Transverse colon (tissue), 4 donors: ENCODE measurements around the gene SUSD6. TPM values are rescaled to one million over a fixed set of nuclear protein-coding genes. Genes with fewer than 3 reads are reported as not detected.
"Not testable (repeated sequence)": the region's sequence is repeated elsewhere in the genome, so short reads cannot be mapped to it uniquely, and the experiment has no call there.

Experiments
- DNase-seq: peaks from one replicate; pipeline ENCODE4 v3.0.0-alpha.2; 2019
- H3K27ac ChIP-seq, 4 donors: fragments of 200-600 bp; sonication (generic); 2 replicates each; pipeline ENCODE4 v1.5.1; 2016 to 2018; ENCODE audit warnings: inconsistent platforms in 4 of 4
- H3K27me3 ChIP-seq: fragments of 200-600 bp; sonication (generic); 2 replicates; pipeline ENCODE4 v1.5.1; 2017; ENCODE audit warnings: inconsistent platforms
- H3K36me3 ChIP-seq, 4 donors: fragments of 200-600 bp; sonication (generic); 2 replicates each; pipeline ENCODE4 v1.5.1; 2017 to 2019; ENCODE audit warnings: inconsistent platforms in 4 of 4
- H3K4me1 ChIP-seq, 4 donors: fragments of 200-600 bp; sonication (generic); 2 replicates each; pipeline ENCODE4 v1.5.1; 2017 to 2020; ENCODE audit warnings: inconsistent platforms in 4 of 4
- H3K4me3 ChIP-seq, 4 donors: fragments of 200-600 bp; sonication (generic); 1 replicate in 1 of 4; 2 replicates in 3 of 4; pipeline versions ENCODE4 v1.5.1 to v1.6.1; 2017 to 2019; ENCODE audit warnings: inconsistent platforms in 4 of 4
- H3K9me3 ChIP-seq, 2 donors: fragments of 200-600 bp; sonication (generic); 2 replicates each; pipeline ENCODE4 v1.5.1; 2017 to 2019; ENCODE audit warnings: inconsistent platforms in 2 of 2
- EP300 ChIP-seq: sonication (generic); formaldehyde crosslinking; IDR thresholded peaks from one replicate; pipeline ENCODE4 v1.6.1; 2017; ENCODE audit warnings: antibody characterized with exemption, low read depth
- POLR2A ChIP-seq: fragments of 450-650 bp; IDR thresholded peaks from one replicate; pipeline ENCODE4 v1.6.1; 2016; ENCODE audit warnings: antibody characterized with exemption, mild to moderate bottlenecking, moderate library complexity
- POLR2AphosphoS5 ChIP-seq, 3 donors: sonication (generic); formaldehyde crosslinking; IDR thresholded peaks; one replicate each; pipeline ENCODE4 v1.6.1; 2016; ENCODE audit warnings: antibody characterized with exemption in 3 of 3
- WGBS, 2 donors: methylation state at CpG; one replicate each; pipeline ENCODE4 v1.1.5; 2018; ENCODE audit warnings: low coverage in 1 of 2; 5-methylcytosine and 5-hydroxymethylcytosine counted together
- in situ Hi-C, 4 donors: fragments of 200-750 bp; cut with MboI; loops; one replicate each; pipeline versions ENCODE4 v1.15.0 to v1.15.1; 2017; ENCODE audit warnings: low sequenced_read_pairs in 3 of 4, low pct_ligation_motif_present in 1 of 4, low pct_unique_long_range_greater_than_20kb in 1 of 4
- intact Hi-C: fragments of 100-400 bp; cut with DNase I; formaldehyde crosslinking; loops from one replicate; pipeline ENCODE4 v1.15.1; 2023; ENCODE audit warnings: low total_unique reads
- total RNA-seq, 4 donors: library from RNA; depleted of rRNA; stranded (reverse); fragments of >200 nt; gene quantifications; one replicate each; pipeline ENCODE4 v1.1.0, GENCODE V29; 2016
- TF ChIP-seq, protein P1 (sequence below), 5 experiments: fragments of 200-600 bp in 3 of 5; fragments of 450-650 bp in 2 of 5; sonication (generic) in 3 of 5; IDR thresholded peaks; 1 replicate in 2 of 5; 2 replicates in 3 of 5; pipeline ENCODE4 v1.5.1; 2016 to 2017; ENCODE audit warnings: antibody characterized with exemption in 5 of 5, inconsistent platforms in 3 of 5, mild to moderate bottlenecking in 2 of 5, moderate library complexity in 1 of 5

SUSD6 gene
- total RNA-seq, 4 donors from 2014 or later: 29.1 to 159 (median 95.0) TPM

DNA sequence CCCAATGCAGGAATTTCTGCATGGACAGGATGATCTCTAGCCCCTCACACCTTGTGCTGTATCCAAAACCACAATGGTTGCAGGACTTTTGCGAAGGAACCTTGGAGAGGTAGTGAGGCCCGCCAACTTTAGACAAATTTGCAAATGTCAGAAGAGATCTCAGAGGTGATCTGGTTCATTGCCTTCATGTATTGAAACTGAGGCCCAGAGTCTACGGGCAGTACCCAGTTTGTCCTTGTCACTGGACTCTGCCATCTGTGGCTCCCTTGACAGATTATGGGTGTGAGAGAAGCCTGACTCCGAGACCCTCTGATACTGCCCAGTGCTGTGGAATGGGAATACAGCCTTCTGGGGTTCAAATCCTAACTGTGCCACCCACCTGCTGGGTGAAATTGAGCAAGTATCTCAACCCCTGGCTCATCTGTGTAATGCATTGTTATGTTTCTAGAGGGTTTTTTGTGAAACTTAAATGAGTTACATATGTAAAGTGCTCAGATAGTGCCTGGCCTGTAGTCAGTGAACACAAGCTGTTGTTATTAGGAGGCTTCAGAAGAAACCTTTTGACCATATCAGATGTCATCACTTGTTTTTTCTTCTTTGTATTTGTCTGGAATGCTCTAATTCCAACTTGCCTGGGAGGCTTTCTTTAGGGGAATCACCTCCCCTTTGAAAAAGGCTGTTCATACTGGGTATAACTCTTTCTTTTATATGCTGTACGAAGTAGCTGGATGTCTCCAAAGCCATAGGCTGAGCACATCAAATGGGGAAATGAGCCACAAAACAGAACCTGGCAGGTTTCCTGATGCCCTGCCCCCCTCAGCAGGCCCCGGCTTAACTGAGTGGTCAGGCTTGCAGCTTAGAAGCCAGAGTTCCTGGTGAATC lies 84.2 kb downstream of the SUSD6 start:
- Histone ChIP-seq H3K4me1 (peaks cover 59 to 74% (median 61%) of the 10 kb centered on the region in 4 donors), H3K27me3 (no peaks in the 10 kb centered on the region), H3K27ac (peak overlapping the region; percentile 81 to 91 (median 90)), H3K4me3 (no peak overlapping the region), H3K36me3 (no peaks in the 10 kb centered on the region), H3K9me3 (no peaks in the 10 kb centered on the region)
- DNase-seq: peak; percentile 76
- TF ChIP-seq EP300 (no peak), POLR2A (no peak), POLR2AphosphoS5 (IDR thresholded peaks at IDR 0.05) (no peak)
- TF ChIP-seq, protein P1, sequence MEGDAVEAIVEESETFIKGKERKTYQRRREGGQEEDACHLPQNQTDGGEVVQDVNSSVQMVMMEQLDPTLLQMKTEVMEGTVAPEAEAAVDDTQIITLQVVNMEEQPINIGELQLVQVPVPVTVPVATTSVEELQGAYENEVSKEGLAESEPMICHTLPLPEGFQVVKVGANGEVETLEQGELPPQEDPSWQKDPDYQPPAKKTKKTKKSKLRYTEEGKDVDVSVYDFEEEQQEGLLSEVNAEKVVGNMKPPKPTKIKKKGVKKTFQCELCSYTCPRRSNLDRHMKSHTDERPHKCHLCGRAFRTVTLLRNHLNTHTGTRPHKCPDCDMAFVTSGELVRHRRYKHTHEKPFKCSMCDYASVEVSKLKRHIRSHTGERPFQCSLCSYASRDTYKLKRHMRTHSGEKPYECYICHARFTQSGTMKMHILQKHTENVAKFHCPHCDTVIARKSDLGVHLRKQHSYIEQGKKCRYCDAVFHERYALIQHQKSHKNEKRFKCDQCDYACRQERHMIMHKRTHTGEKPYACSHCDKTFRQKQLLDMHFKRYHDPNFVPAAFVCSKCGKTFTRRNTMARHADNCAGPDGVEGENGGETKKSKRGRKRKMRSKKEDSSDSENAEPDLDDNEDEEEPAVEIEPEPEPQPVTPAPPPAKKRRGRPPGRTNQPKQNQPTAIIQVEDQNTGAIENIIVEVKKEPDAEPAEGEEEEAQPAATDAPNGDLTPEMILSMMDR (IDR thresholded peaks at IDR 0.05): no peak
- intact Hi-C loops: no loop called here
- in situ Hi-C loops: no loop called here
- WGBS, 2 donors: 49% methylated on average over 6 of the region's 6 CpGs; no CpG with 5 or more reads in 1 of the 2 donors

DNA sequence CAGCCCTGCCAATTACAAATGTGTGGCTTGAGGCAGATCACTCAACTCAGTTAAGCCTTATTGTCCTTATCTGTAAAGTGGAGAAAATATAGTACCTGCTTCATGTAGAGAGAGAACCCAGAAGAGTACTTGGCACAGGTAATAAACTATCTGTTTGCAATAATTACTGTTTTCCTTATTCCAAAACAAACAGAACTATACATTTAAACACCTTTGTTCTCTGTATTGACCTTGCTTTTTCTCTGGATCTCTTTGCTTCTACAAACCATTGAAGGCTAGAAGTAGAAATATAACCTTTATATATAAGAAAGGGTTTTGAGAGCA lies 84.8 kb downstream of the SUSD6 start:
- Histone ChIP-seq H3K4me1 (peaks cover 59 to 80% (median 62%) of the 10 kb centered on the region in 4 donors), H3K9me3 (no peaks in the 10 kb centered on the region), H3K27ac (peak overlapping the region; percentile 81 to 91 (median 90)), H3K36me3 (no peaks in the 10 kb centered on the region), H3K27me3 (no peaks in the 10 kb centered on the region), H3K4me3 (no peak overlapping the region)
- peak in 1 of 3 donors; percentile 40 for TF ChIP-seq POLR2AphosphoS5 (IDR thresholded peaks at IDR 0.05)
- no peak for TF ChIP-seq EP300
- no peak for DNase-seq
- intact Hi-C loops (no loop called here), in situ Hi-C loops (no loop called here)

DNA sequence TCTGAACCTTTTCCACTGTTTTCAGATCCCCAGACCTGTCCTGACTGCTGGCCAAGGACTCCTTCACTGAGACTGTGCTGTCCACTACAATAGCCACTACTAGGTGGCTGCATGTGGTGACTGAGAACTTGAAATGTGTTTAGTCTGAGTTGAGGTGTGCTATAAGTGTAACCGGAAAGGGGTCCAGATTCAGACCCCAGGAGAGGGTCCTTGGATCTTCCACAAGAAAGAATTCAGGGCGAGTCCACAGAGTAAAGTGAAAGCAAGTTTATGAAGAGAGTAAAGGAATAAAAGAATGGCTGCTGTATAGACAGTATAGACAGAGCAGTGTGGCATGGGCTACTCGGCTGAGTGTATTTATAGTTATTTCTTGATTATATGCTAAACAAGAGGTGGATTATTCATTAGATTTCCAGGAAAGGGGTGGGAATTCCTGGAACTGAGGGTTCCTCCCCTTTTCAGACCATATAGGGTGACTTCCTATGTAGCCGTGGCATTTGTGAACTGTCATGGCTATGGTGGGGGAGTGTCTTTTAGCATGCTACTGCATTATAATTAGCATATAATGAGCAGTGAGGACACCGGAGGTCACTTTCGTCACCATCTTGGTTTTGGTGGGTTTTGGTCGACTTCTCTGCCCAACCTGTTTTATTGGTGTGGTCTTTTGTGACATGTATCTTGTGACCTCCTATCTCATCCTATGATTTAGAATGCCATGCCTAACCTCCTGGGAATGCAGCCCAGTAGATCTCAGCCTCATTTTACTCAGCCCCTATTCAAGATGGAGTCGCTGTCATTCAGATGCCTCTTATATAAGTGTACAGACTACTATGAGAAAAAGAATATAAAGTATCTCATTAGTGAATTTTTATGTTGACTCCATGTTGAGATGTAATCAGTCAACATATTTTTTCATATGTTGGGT lies 85.5 kb downstream of the SUSD6 start:
- 66 to 68% methylated on average over 5 to 8 of the region's 8 CpGs for WGBS, 2 donors
- Histone ChIP-seq H3K4me3 (no peak overlapping the region), H3K27me3 (no peaks in the 10 kb centered on the region), H3K36me3 (no peaks in the 10 kb centered on the region), H3K27ac (peak overlapping the region; percentile 81 to 91 (median 90)), H3K9me3 (no peaks in the 10 kb centered on the region), H3K4me1 (peaks cover 59 to 86% (median 63%) of the 10 kb centered on the region in 4 donors)
- DNase-seq: no peak
- in situ Hi-C loops (no loop called here), intact Hi-C loops (no loop called here)
- TF ChIP-seq POLR2AphosphoS5 (IDR thresholded peaks at IDR 0.05) (no peak), POLR2A (no peak), EP300 (no peak)
- TF ChIP-seq, protein P1 (IDR thresholded peaks at IDR 0.05): no peak

DNA sequence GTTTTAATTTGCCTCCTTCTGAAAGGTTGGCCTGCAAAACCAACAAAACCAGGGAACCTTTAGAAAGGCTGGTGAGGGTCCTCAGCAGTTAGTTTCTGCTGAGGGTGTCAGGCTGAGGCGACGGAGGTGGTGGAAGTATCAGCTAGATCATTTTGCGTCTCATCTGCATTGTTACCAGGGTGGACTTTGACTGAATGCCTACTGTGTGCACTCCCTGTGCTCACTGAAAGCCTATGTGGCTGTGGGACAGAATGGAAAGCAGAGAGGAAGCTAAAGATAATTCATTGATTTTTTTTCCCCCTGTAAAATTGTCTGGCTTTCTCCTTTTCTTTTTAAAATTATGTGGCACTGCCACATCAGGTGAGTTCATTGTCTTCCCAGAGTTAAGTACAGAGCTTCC lies 87.2 kb downstream of the SUSD6 start:
- intact Hi-C loops (no loop called here), in situ Hi-C loops (no loop called here)
- Histone ChIP-seq H3K9me3 (no peaks in the 10 kb centered on the region), H3K27me3 (no peaks in the 10 kb centered on the region), H3K4me3 (no peak overlapping the region), H3K36me3 (no peaks in the 10 kb centered on the region), H3K27ac (no peak overlapping the region), H3K4me1 (peaks cover 53 to 85% (median 58%) of the 10 kb centered on the region in 4 donors)
- 96 to 100% methylated on average over 3 of the region's 3 CpGs for WGBS, 2 donors
- TF ChIP-seq POLR2AphosphoS5 (IDR thresholded peaks at IDR 0.05): no peak
- TF ChIP-seq EP300: no peak
- TF ChIP-seq, protein P1 (IDR thresholded peaks at IDR 0.05): no peak
- TF ChIP-seq POLR2A: no peak
- DNase-seq: no peak

DNA sequence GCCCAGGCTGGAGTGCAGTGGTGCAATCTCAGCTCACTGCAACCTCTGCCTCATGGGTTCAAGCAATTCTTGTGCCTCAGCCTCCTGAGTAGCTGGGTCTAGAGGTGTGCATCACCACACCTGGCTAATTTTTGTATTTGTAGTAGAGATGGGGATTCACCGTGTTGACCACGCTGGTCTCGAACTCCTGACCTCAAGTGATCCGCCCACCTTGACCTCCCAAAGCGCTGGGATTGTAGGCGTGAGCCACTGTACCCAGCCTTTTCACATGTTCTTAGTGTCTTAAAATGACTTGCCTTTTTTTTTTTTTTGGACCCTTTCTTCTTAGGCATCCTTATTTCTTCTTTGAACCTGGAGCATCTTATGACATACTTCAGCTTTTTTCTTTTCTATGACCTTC lies 87.8 kb downstream of the SUSD6 start:
- in situ Hi-C loops, H3K4me3 ChIP-seq, H3K9me3 ChIP-seq, H3K27ac ChIP-seq, H3K36me3 ChIP-seq, H3K27me3 ChIP-seq, intact Hi-C loops, DNase-seq: not testable (repeated sequence)
- WGBS, 2 donors: 88 to 91% methylated on average over 6 of the region's 6 CpGs
- H3K4me1 ChIP-seq: peaks cover 46 to 81% (median 52%) of the 10 kb centered on the region in 4 donors
